IPS-20b (cell line): ENCODE data around the gene PTEN.
"Not testable (repeated sequence)": the region's sequence is repeated elsewhere in the genome, so short reads cannot be mapped to it uniquely, and the experiment has no call there.

Experiments
- H3K27ac ChIP-seq: one replicate; pipeline ENCODE4 v1.5.1; 2013; ENCODE audit warnings: low read length
- H3K27me3 ChIP-seq: 2 replicates; pipeline ENCODE4 v1.6.1; 2013; ENCODE audit warnings: mild to moderate bottlenecking, low read length, inconsistent platforms; ENCODE audit not compliant: insufficient read depth
- H3K36me3 ChIP-seq: 2 replicates; pipeline ENCODE4 v1.6.1; 2013; ENCODE audit warnings: low read depth, mild to moderate bottlenecking, inconsistent platforms, low read length, moderate library complexity; ENCODE audit not compliant: insufficient read depth
- H3K4me1 ChIP-seq: 2 replicates; pipeline ENCODE4 v1.6.1; 2013; ENCODE audit warnings: mild to moderate bottlenecking, control low read depth, inconsistent platforms, low read length, moderate library complexity; ENCODE audit not compliant: insufficient read depth
- H3K4me3 ChIP-seq: 2 replicates; pipeline ENCODE4 v1.5.1; 2013; ENCODE audit warnings: mild to moderate bottlenecking, low read length, inconsistent platforms
- H3K9ac ChIP-seq: 2 replicates; pipeline ENCODE4 v1.6.1; 2013; ENCODE audit warnings: low read depth, mild to moderate bottlenecking, inconsistent platforms, low read length, moderate library complexity
- H3K9me3 ChIP-seq: 2 replicates; pipeline ENCODE4 v1.6.1; 2013; ENCODE audit warnings: mild to moderate bottlenecking, low read depth, low read length, inconsistent platforms; ENCODE audit not compliant: insufficient read depth

PTEN gene

GRCh38 chr10:87878664-87879459 lies 15.4 kb downstream of the PTEN start:
- H3K4me1 ChIP-seq: peaks cover 3% of the 10 kb centered on the region; the same call in 1 of the 2 replicates
- H3K27me3 ChIP-seq: no peaks in the 10 kb centered on the region
- no peaks in the 10 kb centered on the region for H3K9me3 ChIP-seq
- no peak overlapping the region for H3K4me3 ChIP-seq
- no peak overlapping the region for H3K9ac ChIP-seq
- H3K27ac ChIP-seq: no peak overlapping the region
- peaks cover 4% of the 10 kb centered on the region; the same call in 1 of the 2 replicates for H3K36me3 ChIP-seq

GRCh38 chr10:87880336-87880735 lies 16.9 kb downstream of the PTEN start:
- Histone ChIP-seq H3K4me3 (no peak overlapping the region), H3K9ac (no peak overlapping the region), H3K36me3 (peaks cover 4% of the 10 kb centered on the region; the same call in 1 of the 2 replicates), H3K4me1 (no peaks in the 10 kb centered on the region), H3K27ac (no peak overlapping the region), H3K9me3 (no peaks in the 10 kb centered on the region), H3K27me3 (no peaks in the 10 kb centered on the region)

- not testable (repeated sequence) for H3K4me3 ChIP-seq, H3K27me3 ChIP-seq, H3K9me3 ChIP-seq, H3K9ac ChIP-seq, H3K4me1 ChIP-seq, H3K27ac ChIP-seq
- peaks cover 13% of the 10 kb centered on the region for H3K36me3 ChIP-seq
These were observed 18.1 kb downstream of the PTEN start for GRCh38 chr10:87881373-87882059.

- no peak overlapping the region for H3K4me3 ChIP-seq
- H3K9ac ChIP-seq: no peak overlapping the region
These were observed 19.3 kb downstream of the PTEN start for GRCh38 chr10:87882555-87883294.

GRCh38 chr10:87886635-87887034 lies 23.2 kb downstream of the PTEN start:
- Histone ChIP-seq H3K4me1 (no peaks in the 10 kb centered on the region), H3K27ac (no peak overlapping the region), H3K27me3 (no peaks in the 10 kb centered on the region), H3K9ac (no peak overlapping the region), H3K36me3 (peaks cover 18% of the 10 kb centered on the region), H3K9me3 (peaks cover 7% of the 10 kb centered on the region), H3K4me3 (no peak overlapping the region)

More at GRCh38 chr10:87882555-87883294, 19.3 kb downstream of the PTEN start:
- Histone ChIP-seq H3K4me1 (no peaks in the 10 kb centered on the region), H3K36me3 (peaks cover 21% of the 10 kb centered on the region), H3K27me3 (no peaks in the 10 kb centered on the region), H3K9me3 (peaks cover 7% of the 10 kb centered on the region), H3K27ac (no peak overlapping the region)

GRCh38 chr10:87887146-87887545 lies 23.7 kb downstream of the PTEN start:
- Histone ChIP-seq H3K36me3 (peaks cover 18% of the 10 kb centered on the region), H3K4me3 (no peak overlapping the region), H3K9ac (no peak overlapping the region), H3K4me1 (no peaks in the 10 kb centered on the region), H3K9me3 (peaks cover 7% of the 10 kb centered on the region), H3K27ac (no peak overlapping the region), H3K27me3 (no peaks in the 10 kb centered on the region)

GRCh38 chr10:87887548-87888289 lies 24.3 kb downstream of the PTEN start:
- Histone ChIP-seq H3K4me3 (no peak overlapping the region), H3K9ac (no peak overlapping the region), H3K27me3 (no peaks in the 10 kb centered on the region), H3K9me3 (peaks cover 7% of the 10 kb centered on the region), H3K4me1 (no peaks in the 10 kb centered on the region), H3K27ac (no peak overlapping the region), H3K36me3 (peaks cover 18% of the 10 kb centered on the region)

DNA sequence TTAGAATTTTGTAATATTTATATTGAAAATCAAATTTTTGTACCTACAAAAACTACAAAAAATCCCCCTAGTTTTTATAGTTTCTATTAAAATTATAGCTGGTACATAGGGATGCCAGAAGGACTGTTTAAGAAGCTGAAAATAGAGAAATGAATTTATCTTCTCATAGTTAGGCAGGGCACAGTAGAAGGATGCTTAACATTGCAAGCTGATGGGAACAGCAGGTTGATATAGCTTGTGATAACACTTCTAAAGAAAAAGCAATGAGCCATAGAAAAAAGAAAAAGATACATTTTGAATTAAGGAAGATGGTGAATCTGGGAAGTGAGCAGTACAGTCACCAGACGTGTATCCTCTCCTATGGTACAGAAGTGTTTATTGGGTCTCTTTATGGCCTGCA lies 32.0 kb downstream of the PTEN start:
- Histone ChIP-seq H3K9ac (no peak overlapping the region), H3K9me3 (no peaks in the 10 kb centered on the region), H3K4me3 (no peak overlapping the region), H3K27ac (no peak overlapping the region), H3K27me3 (no peaks in the 10 kb centered on the region), H3K36me3 (peaks cover 21% of the 10 kb centered on the region), H3K4me1 (no peaks in the 10 kb centered on the region)

DNA sequence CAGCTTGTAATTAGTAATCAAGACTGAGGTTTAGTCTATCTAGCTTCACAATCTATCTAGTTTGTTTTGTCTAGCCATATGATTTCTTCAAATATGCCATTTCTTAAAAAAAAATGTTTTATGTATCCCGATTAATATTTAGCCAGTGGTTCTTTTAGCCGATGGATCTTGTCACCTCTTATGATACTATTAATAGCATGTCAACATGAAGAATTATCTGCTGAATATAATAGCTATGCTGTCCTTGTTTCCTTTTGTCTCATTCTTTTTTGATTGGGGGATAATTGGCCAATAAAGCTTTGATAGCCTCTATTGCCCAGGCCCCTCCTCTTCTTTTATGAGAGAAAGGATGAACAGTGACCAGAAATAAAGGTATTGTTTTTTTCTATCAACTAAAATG lies 32.8 kb downstream of the PTEN start:
- peaks cover 21% of the 10 kb centered on the region for H3K36me3 ChIP-seq
- H3K9ac ChIP-seq: no peak overlapping the region
- no peak overlapping the region for H3K27ac ChIP-seq
- no peaks in the 10 kb centered on the region for H3K27me3 ChIP-seq
- no peaks in the 10 kb centered on the region for H3K4me1 ChIP-seq
- no peaks in the 10 kb centered on the region for H3K9me3 ChIP-seq
- no peak overlapping the region for H3K4me3 ChIP-seq

- H3K9me3 ChIP-seq, H3K4me1 ChIP-seq, H3K27me3 ChIP-seq, H3K27ac ChIP-seq, H3K4me3 ChIP-seq, H3K9ac ChIP-seq: not testable (repeated sequence)
- H3K36me3 ChIP-seq: peaks cover 21% of the 10 kb centered on the region
These were observed 34.5 kb downstream of the PTEN start for GRCh38 chr10:87897957-87898356.

DNA sequence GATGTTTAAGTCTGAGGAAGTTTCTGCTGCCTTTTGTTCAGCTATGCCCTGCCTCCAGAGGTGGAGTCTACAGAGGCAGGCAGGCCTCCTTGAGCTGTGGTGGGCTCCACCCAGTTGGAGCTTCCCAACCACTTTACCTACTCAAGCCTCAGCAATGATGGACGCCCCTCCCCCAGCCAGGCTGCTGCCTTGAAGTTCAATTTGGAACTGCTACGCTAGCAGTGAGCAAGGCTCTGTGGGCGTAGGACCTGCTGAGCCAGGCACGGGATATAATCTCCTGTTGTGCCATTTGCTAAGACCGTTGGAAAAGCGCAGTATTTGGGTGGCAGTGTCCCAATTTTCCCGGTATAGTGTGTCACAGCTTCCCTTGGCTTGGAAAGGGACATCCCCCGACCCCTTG lies 40.0 kb downstream of the PTEN start:
- H3K27ac ChIP-seq, H3K4me3 ChIP-seq, H3K9ac ChIP-seq, H3K27me3 ChIP-seq, H3K4me1 ChIP-seq, H3K9me3 ChIP-seq: not testable (repeated sequence)
- peaks cover 17% of the 10 kb centered on the region for H3K36me3 ChIP-seq
